Loucy (cell line): ENCODE measurements around the gene TRAF3.

Experiments used
- CTCF ChIP-seq: fragments of 200-600 bp; sonication (generic); conservative IDR thresholded peaks from 2 replicates; pipeline ENCODE4 v1.5.1; 2014; ENCODE audit warnings: mild to moderate bottlenecking, antibody characterized with exemption, low read length
- EZH2phosphoT487 ChIP-seq: fragments of 200-600 bp; IDR thresholded peaks from 2 replicates; pipeline ENCODE4 v1.6.1; 2018; ENCODE audit warnings: antibody characterized with exemption, mild to moderate bottlenecking, moderate library complexity, borderline replicate concordance

- TF ChIP-seq CTCF (no peak), EZH2phosphoT487 (no peak)
Observed at GRCh38 chr14:102923925-102924486, 146.8 kb downstream of the TRAF3 start.
